Liver (tissue), 9 donors: Measurements from ENCODE around the gene ASH1L. TPM values are rescaled to one million over a fixed set of nuclear protein-coding genes. Genes with fewer than 3 reads are reported as not detected.
A peak's percentile ranks its signal among the peaks of the same experiment; 100 is the strongest.

Experiments used
- DNase-seq: peaks from one replicate; pipeline ENCODE4 v3.0.0-alpha.2; 2017; ENCODE audit warnings: low spot score
- H3K27ac ChIP-seq, 2 donors: one replicate each; pipeline ENCODE4 v1.7.0; 2013; ENCODE audit warnings: inconsistent platforms in 2 of 2, low read length in 2 of 2, control low read depth in 1 of 2, low read depth in 1 of 2, mild to moderate bottlenecking in 1 of 2
- H3K27me3 ChIP-seq, 4 donors: one replicate each; pipeline versions ENCODE4 v1.6.1 to v1.7.0; 2013; ENCODE audit warnings: low read length in 3 of 4, inconsistent platforms in 1 of 4, mild to moderate bottlenecking in 1 of 4, moderate library complexity in 1 of 4; ENCODE audit not compliant: control insufficient read depth in 4 of 4, insufficient read depth in 4 of 4
- H3K36me3 ChIP-seq, 4 donors: one replicate each; pipeline versions ENCODE4 v1.6.1 to v1.7.0; 2013; ENCODE audit warnings: low read length in 3 of 4, mild to moderate bottlenecking in 3 of 4, low read depth in 1 of 4, moderate library complexity in 1 of 4; ENCODE audit not compliant: control insufficient read depth in 4 of 4, insufficient read depth in 3 of 4
- H3K4me1 ChIP-seq, 4 donors: one replicate each; pipeline versions ENCODE4 v1.6.1 to v1.7.0; 2013; ENCODE audit warnings: low read length in 3 of 4, mild to moderate bottlenecking in 3 of 4, moderate library complexity in 1 of 4; ENCODE audit not compliant: control insufficient read depth in 4 of 4, insufficient read depth in 4 of 4
- H3K4me3 ChIP-seq, 3 donors: one replicate each; pipeline versions ENCODE4 v1.6.1 to v1.7.0; 2013; ENCODE audit warnings: low read length in 3 of 3, control low read depth in 1 of 3, low read depth in 1 of 3, mild to moderate bottlenecking in 1 of 3
- H3K9ac ChIP-seq, 2 donors: one replicate each; pipeline ENCODE4 v1.7.0; 2013; ENCODE audit warnings: low read length in 2 of 2, mild to moderate bottlenecking in 2 of 2, moderate library complexity in 2 of 2, control low read depth in 1 of 2, low read depth in 1 of 2
- H3K9me3 ChIP-seq, 4 donors: one replicate each; pipeline versions ENCODE4 v1.6.1 to v1.7.0; 2013; ENCODE audit warnings: low read length in 3 of 4; ENCODE audit not compliant: control insufficient read depth in 4 of 4
- EGR1 ChIP-seq, 2 donors: IDR thresholded peaks; 2 replicates each; pipeline ENCODE4 v1.6.1; 2016 to 2018; ENCODE audit warnings: antibody characterized with exemption in 2 of 2, low read depth in 2 of 2
- FOXA2 ChIP-seq: IDR thresholded peaks from 2 replicates; pipeline ENCODE4 v1.6.1; 2016; ENCODE audit warnings: antibody characterized with exemption
- GABPA ChIP-seq, 2 donors: IDR thresholded peaks in 1 of 2; conservative IDR thresholded peaks in 1 of 2; 2 replicates each; pipeline ENCODE4 v1.6.1; 2016; ENCODE audit warnings: antibody characterized with exemption in 2 of 2, mild to moderate bottlenecking in 1 of 2, moderate library complexity in 1 of 2
- HNF4A ChIP-seq, 2 donors: conservative IDR thresholded peaks; 2 replicates each; pipeline ENCODE4 v1.6.1; 2016; ENCODE audit warnings: antibody characterized with exemption in 2 of 2, mild to moderate bottlenecking in 2 of 2
- HNF4G ChIP-seq: IDR thresholded peaks from 2 replicates; pipeline ENCODE4 v1.6.1; 2016; ENCODE audit warnings: antibody characterized with exemption
- JUND ChIP-seq, 2 donors: IDR thresholded peaks; 2 replicates each; pipeline ENCODE4 v1.6.1; 2016; ENCODE audit warnings: antibody characterized with exemption in 2 of 2
- NR2F2 ChIP-seq: IDR thresholded peaks from 2 replicates; pipeline ENCODE4 v1.6.1; 2016; ENCODE audit warnings: antibody characterized with exemption
- RAD21 ChIP-seq, 2 donors: IDR thresholded peaks; 2 replicates each; pipeline ENCODE4 v1.6.1; 2016; ENCODE audit warnings: antibody characterized with exemption in 2 of 2, mild to moderate bottlenecking in 2 of 2
- RXRA ChIP-seq, 2 donors: IDR thresholded peaks; 2 replicates each; pipeline ENCODE4 v1.6.1; 2017 to 2018; ENCODE audit warnings: antibody characterized with exemption in 2 of 2, mild to moderate bottlenecking in 1 of 2
- SP1 ChIP-seq: IDR thresholded peaks from 2 replicates; pipeline ENCODE4 v1.6.1; 2018; ENCODE audit warnings: antibody characterized with exemption, mild to moderate bottlenecking
- TAF1 ChIP-seq: conservative IDR thresholded peaks from 2 replicates; pipeline ENCODE4 v1.6.1; 2016; ENCODE audit warnings: antibody characterized with exemption, mild to moderate bottlenecking
- YY1 ChIP-seq: IDR thresholded peaks from 2 replicates; pipeline ENCODE4 v1.6.1; 2016; ENCODE audit warnings: antibody characterized with exemption, mild to moderate bottlenecking
- whole genome bisulfite sequencing: extraction: QIAGEN DNeasy Blood & Tissue Kit; methylation state at CpG from one replicate; pipeline ENCODE4 v1.1.7; 2013; 5-methylcytosine and 5-hydroxymethylcytosine counted together
- polyA plus RNA-seq, 2 donors: library from polyadenylated mRNA; stranded (reverse) in 1 of 2; unstranded in 1 of 2; fragments of 200-250 nt in 1 of 2; fragments of >200 nt in 1 of 2; fragmentation: Nextera tagmentation in 1 of 2; extraction: Ambion mirVana in 1 of 2; gene quantifications; one replicate each; pipeline versions ENCODE4 v1.2.1 to v1.2.3, GENCODE V29; 2013 to 2015
- total RNA-seq, 2 donors: library from RNA; depleted of rRNA; stranded (reverse); fragments of >200 nt; gene quantifications; one replicate each; pipeline ENCODE4 v1.2.3, GENCODE V29; 2014
- TF ChIP-seq, protein P1 (sequence below): IDR thresholded peaks from 2 replicates; pipeline ENCODE4 v1.6.1; 2016; ENCODE audit warnings: antibody characterized with exemption, mild to moderate bottlenecking
- TF ChIP-seq, protein P2 (sequence below): IDR thresholded peaks from 2 replicates; pipeline ENCODE4 v1.6.1; 2016; ENCODE audit warnings: antibody characterized with exemption
- TF ChIP-seq, protein P3 (sequence below): IDR thresholded peaks from 2 replicates; pipeline ENCODE4 v1.6.1; 2016; ENCODE audit warnings: antibody characterized with exemption
- TF ChIP-seq, protein P4 (sequence below): IDR thresholded peaks from 2 replicates; pipeline ENCODE4 v1.6.1; 2016; ENCODE audit warnings: antibody characterized with exemption
- donor health status: healthy.
- donor health status: healthy.
- donor health status: healthy.
- donor health status: healthy.
- donor health status: healthy.

ASH1L gene
- total and polyA plus RNA-seq, 4 donors: 3.9 to 30.3 (median 13.9) TPM

DNA sequence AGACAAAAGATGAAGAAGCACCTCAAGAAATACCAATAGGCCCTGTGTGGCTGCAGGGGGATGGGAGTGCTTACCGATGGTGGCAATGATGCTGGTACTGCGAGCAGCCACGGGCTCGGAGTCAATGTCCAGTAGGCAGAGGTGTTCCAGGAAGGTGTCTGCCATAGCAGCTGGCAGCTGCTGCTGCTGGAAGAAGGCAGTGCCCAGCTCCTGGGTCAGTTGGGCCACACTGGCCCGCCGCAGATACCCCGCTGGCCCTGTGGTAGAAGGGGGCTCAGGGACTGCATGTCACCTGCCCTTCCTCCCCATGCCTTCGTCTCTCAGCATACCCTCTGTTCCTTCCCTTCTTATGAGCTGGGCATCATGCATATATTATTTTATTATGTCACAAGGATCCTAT lies 262.6 kb downstream of the ASH1L start:
- Histone ChIP-seq H3K27me3 (no peaks in the 10 kb centered on the region), H3K4me1 (peaks cover under 1 to 24% (median 13%) of the 10 kb centered on the region in 4 donors), H3K9me3 (no peaks in the 10 kb centered on the region), H3K4me3 (peak overlapping the region in 2 of 3 donors; percentile 50 to 56), H3K27ac (peak overlapping the region; percentile 59 to 88), H3K9ac (no peak overlapping the region), H3K36me3 (peaks cover 0 to 11% (median 5%) of the 10 kb centered on the region in 4 donors)
- 46% methylated on average over 8 of the region's 8 CpGs for WGBS
- TF ChIP-seq HNF4A (conservative IDR thresholded peaks at IDR 0.05) (no peak), HNF4G (no peak), YY1 (no peak), JUND (IDR thresholded peaks at IDR 0.05) (no peak), SP1 (no peak), RXRA (IDR thresholded peaks at IDR 0.05) (no peak), RAD21 (IDR thresholded peaks at IDR 0.05) (no peak), NR2F2 (no peak), EGR1 (IDR thresholded peaks at IDR 0.05; ENCODE audit: low read depth in 2 of 2) (no peak), TAF1 (no peak)
- TF ChIP-seq, protein P1, sequence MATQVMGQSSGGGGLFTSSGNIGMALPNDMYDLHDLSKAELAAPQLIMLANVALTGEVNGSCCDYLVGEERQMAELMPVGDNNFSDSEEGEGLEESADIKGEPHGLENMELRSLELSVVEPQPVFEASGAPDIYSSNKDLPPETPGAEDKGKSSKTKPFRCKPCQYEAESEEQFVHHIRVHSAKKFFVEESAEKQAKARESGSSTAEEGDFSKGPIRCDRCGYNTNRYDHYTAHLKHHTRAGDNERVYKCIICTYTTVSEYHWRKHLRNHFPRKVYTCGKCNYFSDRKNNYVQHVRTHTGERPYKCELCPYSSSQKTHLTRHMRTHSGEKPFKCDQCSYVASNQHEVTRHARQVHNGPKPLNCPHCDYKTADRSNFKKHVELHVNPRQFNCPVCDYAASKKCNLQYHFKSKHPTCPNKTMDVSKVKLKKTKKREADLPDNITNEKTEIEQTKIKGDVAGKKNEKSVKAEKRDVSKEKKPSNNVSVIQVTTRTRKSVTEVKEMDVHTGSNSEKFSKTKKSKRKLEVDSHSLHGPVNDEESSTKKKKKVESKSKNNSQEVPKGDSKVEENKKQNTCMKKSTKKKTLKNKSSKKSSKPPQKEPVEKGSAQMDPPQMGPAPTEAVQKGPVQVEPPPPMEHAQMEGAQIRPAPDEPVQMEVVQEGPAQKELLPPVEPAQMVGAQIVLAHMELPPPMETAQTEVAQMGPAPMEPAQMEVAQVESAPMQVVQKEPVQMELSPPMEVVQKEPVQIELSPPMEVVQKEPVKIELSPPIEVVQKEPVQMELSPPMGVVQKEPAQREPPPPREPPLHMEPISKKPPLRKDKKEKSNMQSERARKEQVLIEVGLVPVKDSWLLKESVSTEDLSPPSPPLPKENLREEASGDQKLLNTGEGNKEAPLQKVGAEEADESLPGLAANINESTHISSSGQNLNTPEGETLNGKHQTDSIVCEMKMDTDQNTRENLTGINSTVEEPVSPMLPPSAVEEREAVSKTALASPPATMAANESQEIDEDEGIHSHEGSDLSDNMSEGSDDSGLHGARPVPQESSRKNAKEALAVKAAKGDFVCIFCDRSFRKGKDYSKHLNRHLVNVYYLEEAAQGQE: no peak
- TF ChIP-seq, protein P2, sequence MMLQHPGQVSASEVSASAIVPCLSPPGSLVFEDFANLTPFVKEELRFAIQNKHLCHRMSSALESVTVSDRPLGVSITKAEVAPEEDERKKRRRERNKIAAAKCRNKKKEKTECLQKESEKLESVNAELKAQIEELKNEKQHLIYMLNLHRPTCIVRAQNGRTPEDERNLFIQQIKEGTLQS: no peak
- TF ChIP-seq, protein P3, sequence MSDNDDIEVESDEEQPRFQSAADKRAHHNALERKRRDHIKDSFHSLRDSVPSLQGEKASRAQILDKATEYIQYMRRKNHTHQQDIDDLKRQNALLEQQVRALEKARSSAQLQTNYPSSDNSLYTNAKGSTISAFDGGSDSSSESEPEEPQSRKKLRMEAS: no peak
- no peak for DNase-seq

DNA sequence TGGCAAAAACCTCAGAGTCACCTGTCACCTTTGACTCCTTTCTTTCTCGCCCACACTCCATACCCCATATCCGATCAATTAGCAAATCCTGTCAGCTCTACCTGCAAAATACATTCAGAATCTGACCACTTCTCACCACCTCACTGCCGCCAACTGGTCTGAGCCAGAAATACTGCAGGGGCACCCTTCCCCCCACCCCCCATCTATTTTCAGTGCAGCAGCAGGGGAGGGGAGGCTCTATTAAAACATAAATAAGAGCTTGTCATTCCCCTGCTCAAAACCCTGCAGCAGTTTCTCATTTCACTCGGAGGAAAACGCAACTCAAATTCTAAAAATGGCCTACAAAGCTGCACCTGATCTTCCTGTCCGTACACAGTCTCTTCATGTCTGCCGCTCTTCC lies 265.2 kb downstream of the ASH1L start:
- H3K9ac ChIP-seq: no peak overlapping the region
- peaks cover 0 to 33% (median 19%) of the 10 kb centered on the region in 4 donors for H3K36me3 ChIP-seq
- no peak overlapping the region for H3K4me3 ChIP-seq
- 89% methylated on average over 7 of the region's 7 CpGs for WGBS
- no peaks in the 10 kb centered on the region for H3K27me3 ChIP-seq
- DNase-seq: no peak
- TF ChIP-seq, protein P4, sequence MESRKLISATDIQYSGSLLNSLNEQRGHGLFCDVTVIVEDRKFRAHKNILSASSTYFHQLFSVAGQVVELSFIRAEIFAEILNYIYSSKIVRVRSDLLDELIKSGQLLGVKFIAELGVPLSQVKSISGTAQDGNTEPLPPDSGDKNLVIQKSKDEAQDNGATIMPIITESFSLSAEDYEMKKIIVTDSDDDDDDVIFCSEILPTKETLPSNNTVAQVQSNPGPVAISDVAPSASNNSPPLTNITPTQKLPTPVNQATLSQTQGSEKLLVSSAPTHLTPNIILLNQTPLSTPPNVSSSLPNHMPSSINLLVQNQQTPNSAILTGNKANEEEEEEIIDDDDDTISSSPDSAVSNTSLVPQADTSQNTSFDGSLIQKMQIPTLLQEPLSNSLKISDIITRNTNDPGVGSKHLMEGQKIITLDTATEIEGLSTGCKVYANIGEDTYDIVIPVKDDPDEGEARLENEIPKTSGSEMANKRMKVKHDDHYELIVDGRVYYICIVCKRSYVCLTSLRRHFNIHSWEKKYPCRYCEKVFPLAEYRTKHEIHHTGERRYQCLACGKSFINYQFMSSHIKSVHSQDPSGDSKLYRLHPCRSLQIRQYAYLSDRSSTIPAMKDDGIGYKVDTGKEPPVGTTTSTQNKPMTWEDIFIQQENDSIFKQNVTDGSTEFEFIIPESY: no peak
- TF ChIP-seq HNF4G: no peak
- TF ChIP-seq, protein P1: no peak
- TF ChIP-seq, protein P2: no peak
- no peak for TF ChIP-seq FOXA2
- TF ChIP-seq, protein P3: no peak
- TF ChIP-seq SP1: no peak
- no peak for TF ChIP-seq EGR1 (IDR thresholded peaks at IDR 0.05; ENCODE audit: low read depth in 2 of 2)
- TF ChIP-seq RAD21 (IDR thresholded peaks at IDR 0.05): no peak
- no peak for TF ChIP-seq HNF4A (conservative IDR thresholded peaks at IDR 0.05)
- no peak for TF ChIP-seq TAF1
- TF ChIP-seq GABPA (IDR thresholded peaks at IDR 0.05 in 1 of 2, conservative IDR thresholded peaks at IDR 0.05 in 1 of 2): no peak
- TF ChIP-seq NR2F2: no peak
- no peak for TF ChIP-seq RXRA (IDR thresholded peaks at IDR 0.05)
- H3K27ac ChIP-seq: no peak overlapping the region
- peaks cover 0 to 28% (median 13%) of the 10 kb centered on the region in 4 donors for H3K4me1 ChIP-seq
- no peaks in the 10 kb centered on the region for H3K9me3 ChIP-seq
